ENCODE measurements around the gene EDRF1.

- TF ChIP-seq SP2 (tag by site-specific recombination; IDR thresholded peaks at IDR 0.05), result no peak
- TF ChIP-seq, protein P1, sequence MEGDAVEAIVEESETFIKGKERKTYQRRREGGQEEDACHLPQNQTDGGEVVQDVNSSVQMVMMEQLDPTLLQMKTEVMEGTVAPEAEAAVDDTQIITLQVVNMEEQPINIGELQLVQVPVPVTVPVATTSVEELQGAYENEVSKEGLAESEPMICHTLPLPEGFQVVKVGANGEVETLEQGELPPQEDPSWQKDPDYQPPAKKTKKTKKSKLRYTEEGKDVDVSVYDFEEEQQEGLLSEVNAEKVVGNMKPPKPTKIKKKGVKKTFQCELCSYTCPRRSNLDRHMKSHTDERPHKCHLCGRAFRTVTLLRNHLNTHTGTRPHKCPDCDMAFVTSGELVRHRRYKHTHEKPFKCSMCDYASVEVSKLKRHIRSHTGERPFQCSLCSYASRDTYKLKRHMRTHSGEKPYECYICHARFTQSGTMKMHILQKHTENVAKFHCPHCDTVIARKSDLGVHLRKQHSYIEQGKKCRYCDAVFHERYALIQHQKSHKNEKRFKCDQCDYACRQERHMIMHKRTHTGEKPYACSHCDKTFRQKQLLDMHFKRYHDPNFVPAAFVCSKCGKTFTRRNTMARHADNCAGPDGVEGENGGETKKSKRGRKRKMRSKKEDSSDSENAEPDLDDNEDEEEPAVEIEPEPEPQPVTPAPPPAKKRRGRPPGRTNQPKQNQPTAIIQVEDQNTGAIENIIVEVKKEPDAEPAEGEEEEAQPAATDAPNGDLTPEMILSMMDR (tag by site-specific recombination; IDR thresholded peaks at IDR 0.05), result no peak
- TF ChIP-seq ZNF660 (tag by site-specific recombination; IDR thresholded peaks at IDR 0.05), result no peak
- no peak for TF ChIP-seq KLF8 (tag by site-specific recombination; IDR thresholded peaks at IDR 0.05)
- TF ChIP-seq, protein P2, sequence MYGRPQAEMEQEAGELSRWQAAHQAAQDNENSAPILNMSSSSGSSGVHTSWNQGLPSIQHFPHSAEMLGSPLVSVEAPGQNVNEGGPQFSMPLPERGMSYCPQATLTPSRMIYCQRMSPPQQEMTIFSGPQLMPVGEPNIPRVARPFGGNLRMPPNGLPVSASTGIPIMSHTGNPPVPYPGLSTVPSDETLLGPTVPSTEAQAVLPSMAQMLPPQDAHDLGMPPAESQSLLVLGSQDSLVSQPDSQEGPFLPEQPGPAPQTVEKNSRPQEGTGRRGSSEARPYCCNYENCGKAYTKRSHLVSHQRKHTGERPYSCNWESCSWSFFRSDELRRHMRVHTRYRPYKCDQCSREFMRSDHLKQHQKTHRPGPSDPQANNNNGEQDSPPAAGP (tag by site-specific recombination; IDR thresholded peaks at IDR 0.05), result no peak
- TF ChIP-seq, protein P3, sequence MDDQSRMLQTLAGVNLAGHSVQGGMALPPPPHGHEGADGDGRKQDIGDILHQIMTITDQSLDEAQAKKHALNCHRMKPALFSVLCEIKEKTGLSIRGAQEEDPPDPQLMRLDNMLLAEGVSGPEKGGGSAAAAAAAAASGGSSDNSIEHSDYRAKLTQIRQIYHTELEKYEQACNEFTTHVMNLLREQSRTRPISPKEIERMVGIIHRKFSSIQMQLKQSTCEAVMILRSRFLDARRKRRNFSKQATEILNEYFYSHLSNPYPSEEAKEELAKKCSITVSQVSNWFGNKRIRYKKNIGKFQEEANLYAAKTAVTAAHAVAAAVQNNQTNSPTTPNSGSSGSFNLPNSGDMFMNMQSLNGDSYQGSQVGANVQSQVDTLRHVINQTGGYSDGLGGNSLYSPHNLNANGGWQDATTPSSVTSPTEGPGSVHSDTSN (CRISPR knock-in tag; IDR thresholded peaks at IDR 0.05), result no peak
- no peak for TF ChIP-seq ZBTB1 (tag by site-specific recombination; IDR thresholded peaks at IDR 0.05)
- TF ChIP-seq, protein P4, sequence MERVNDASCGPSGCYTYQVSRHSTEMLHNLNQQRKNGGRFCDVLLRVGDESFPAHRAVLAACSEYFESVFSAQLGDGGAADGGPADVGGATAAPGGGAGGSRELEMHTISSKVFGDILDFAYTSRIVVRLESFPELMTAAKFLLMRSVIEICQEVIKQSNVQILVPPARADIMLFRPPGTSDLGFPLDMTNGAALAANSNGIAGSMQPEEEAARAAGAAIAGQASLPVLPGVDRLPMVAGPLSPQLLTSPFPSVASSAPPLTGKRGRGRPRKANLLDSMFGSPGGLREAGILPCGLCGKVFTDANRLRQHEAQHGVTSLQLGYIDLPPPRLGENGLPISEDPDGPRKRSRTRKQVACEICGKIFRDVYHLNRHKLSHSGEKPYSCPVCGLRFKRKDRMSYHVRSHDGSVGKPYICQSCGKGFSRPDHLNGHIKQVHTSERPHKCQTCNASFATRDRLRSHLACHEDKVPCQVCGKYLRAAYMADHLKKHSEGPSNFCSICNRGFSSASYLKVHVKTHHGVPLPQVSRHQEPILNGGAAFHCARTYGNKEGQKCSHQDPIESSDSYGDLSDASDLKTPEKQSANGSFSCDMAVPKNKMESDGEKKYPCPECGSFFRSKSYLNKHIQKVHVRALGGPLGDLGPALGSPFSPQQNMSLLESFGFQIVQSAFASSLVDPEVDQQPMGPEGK (tag by site-specific recombination; IDR thresholded peaks at IDR 0.05), result no peak
- TF ChIP-seq ZNF24 (tag by site-specific recombination; IDR thresholded peaks at IDR 0.05), result no peak
- no peak for TF ChIP-seq ZNF280C (tag by site-specific recombination; IDR thresholded peaks at IDR 0.05)
- no peak for TF ChIP-seq ZFP41 (tag by site-specific recombination; IDR thresholded peaks at IDR 0.05; ENCODE audit: borderline replicate concordance)
- TF ChIP-seq ZNF211 (tag by site-specific recombination; IDR thresholded peaks at IDR 0.05; ENCODE audit: low read depth), result no peak
- TF ChIP-seq ZNF624 (tag by site-specific recombination; IDR thresholded peaks at IDR 0.05), result no peak
Measured at GRCh38 chr10:125785791-125786190, 66.3 kb downstream of the EDRF1 start.

Data from HEK293 (cell line).